Islet of Langerhans (tissue), 1 donor: ENCODE results near the gene KRT15.

Source experiments
- FAIRE-seq: peaks from one replicate; lab custom pipeline; 2011; peaks lifted over from hg19 to GRCh38; lab: Jason Lieb, UNC

The KRT15 gene

GRCh38 chr17:41504246-41504977, 14.3 kb downstream of the KRT15 start:
- FAIRE-seq, result no peak

GRCh38 chr17:41503202-41503601, 15.5 kb downstream of the KRT15 start:
- FAIRE-seq, result no peak

- no peak for FAIRE-seq
Measured at GRCh38 chr17:41500131-41500911, 18.4 kb downstream of the KRT15 start.

- no peak for FAIRE-seq
Measured at GRCh38 chr17:41499714-41500113, 19.0 kb downstream of the KRT15 start.

GRCh38 chr17:41498276-41498675, 20.4 kb downstream of the KRT15 start:
- no peak for FAIRE-seq

GRCh38 chr17:41496803-41497484, 21.7 kb downstream of the KRT15 start:
- FAIRE-seq, result no peak

GRCh38 chr17:41494524-41494923, 24.2 kb downstream of the KRT15 start:
- FAIRE-seq, result no peak

- FAIRE-seq, result no peak
Measured at GRCh38 chr17:41492771-41493170, 25.9 kb downstream of the KRT15 start.

- FAIRE-seq, result no peak
Measured at GRCh38 chr17:41492351-41492750, 26.3 kb downstream of the KRT15 start.

- no peak for FAIRE-seq
Measured at GRCh38 chr17:41491476-41491875, 27.2 kb downstream of the KRT15 start.

GRCh38 chr17:41490000-41490990, 28.4 kb downstream of the KRT15 start:
- no peak for FAIRE-seq

- FAIRE-seq, result no peak
Measured at GRCh38 chr17:41489531-41489930, 29.2 kb downstream of the KRT15 start, which contains the start of gene KRT36. Gene KRT36, minus strand, starts transcription at chr17:41489910. Its CDS starts 46 bp downstream, at chr17:41489864.

GRCh38 chr17:41486809-41487530, 31.7 kb downstream of the KRT15 start:
- FAIRE-seq, result no peak

- FAIRE-seq, result no peak
Measured at GRCh38 chr17:41486316-41486715, 32.4 kb downstream of the KRT15 start.

- no peak for FAIRE-seq
Measured at GRCh38 chr17:41484920-41485904, 33.5 kb downstream of the KRT15 start.

- FAIRE-seq, result no peak
Measured at GRCh38 chr17:41483991-41484826, 34.5 kb downstream of the KRT15 start.

GRCh38 chr17:41483531-41483930, 35.2 kb downstream of the KRT15 start:
- FAIRE-seq, result no peak

GRCh38 chr17:41481036-41481435, 37.7 kb downstream of the KRT15 start, which contains the start of gene KRT35:
Gene KRT35, minus strand, starts transcription at chr17:41481151. Its CDS starts 54 bp downstream, at chr17:41481097.
- FAIRE-seq, result no peak

GRCh38 chr17:41480581-41480980, 38.1 kb downstream of the KRT15 start:
- FAIRE-seq, result no peak
